ENCODE measurements around the gene GPC5.

GPC5 gene

GRCh38 chr13:92384410-92384809 is 986.0 kb downstream of the GPC5 start:
- no peak overlapping the region for H2AFZ ChIP-seq (ENCODE audit: low read depth, low read length)
- no peak overlapping the region for H3K9ac ChIP-seq (ENCODE audit: low read length)
- no peaks in the 10 kb centered on the region for H3K79me2 ChIP-seq (ENCODE audit: low read length)
- H3K36me3 ChIP-seq (replicated peaks; ENCODE audit: low read depth, low read length) = no peaks in the 10 kb centered on the region
- no peak for TF ChIP-seq CTCF (IDR thresholded peaks at IDR 0.05; ENCODE audit: low read depth, low read length)
- TF ChIP-seq EZH2phosphoT487 (IDR thresholded peaks at IDR 0.05; ENCODE audit: low read depth) = no peak
- no peak overlapping the region for H3K4me2 ChIP-seq (ENCODE audit: low read length)
- no peak overlapping the region for H3K27ac ChIP-seq (ENCODE audit: low read length)
- no peak overlapping the region for H3K4me3 ChIP-seq (ENCODE audit: low read length)
- H3K9me3 ChIP-seq (ENCODE audit: insufficient read depth, low read length) = no peaks in the 10 kb centered on the region; the same call in 1 of the 2 replicates
- H3K27me3 ChIP-seq (ENCODE audit: low read depth, low read length) = no peaks in the 10 kb centered on the region
- H3K4me1 ChIP-seq (ENCODE audit: low read length) = no peaks in the 10 kb centered on the region
- no peaks in the 10 kb centered on the region for H4K20me1 ChIP-seq (ENCODE audit: insufficient read depth, low read length)

GRCh38 chr13:92387245-92387644 is 988.8 kb downstream of the GPC5 start:
- Histone ChIP-seq H3K9ac (ENCODE audit: low read length) (no peak overlapping the region), H3K27ac (ENCODE audit: low read length) (no peak overlapping the region), H3K36me3 (replicated peaks; ENCODE audit: low read depth, low read length) (no peaks in the 10 kb centered on the region), H3K27me3 (ENCODE audit: low read depth, low read length) (no peaks in the 10 kb centered on the region), H3K4me2 (ENCODE audit: low read length) (no peak overlapping the region), H2AFZ (ENCODE audit: low read depth, low read length) (no peak overlapping the region), H3K4me3 (ENCODE audit: low read length) (no peak overlapping the region), H3K9me3 (ENCODE audit: insufficient read depth, low read length) (no peaks in the 10 kb centered on the region), H3K4me1 (ENCODE audit: low read length) (no peaks in the 10 kb centered on the region), H4K20me1 (ENCODE audit: insufficient read depth, low read length) (no peaks in the 10 kb centered on the region), H3K79me2 (ENCODE audit: low read length) (no peaks in the 10 kb centered on the region)
- no peak for TF ChIP-seq CTCF (IDR thresholded peaks at IDR 0.05; ENCODE audit: low read depth, low read length)
- no peak for TF ChIP-seq EZH2phosphoT487 (IDR thresholded peaks at IDR 0.05; ENCODE audit: low read depth)

- TF ChIP-seq EZH2phosphoT487 (IDR thresholded peaks at IDR 0.05; ENCODE audit: low read depth) = no peak
- TF ChIP-seq CTCF (IDR thresholded peaks at IDR 0.05; ENCODE audit: low read depth, low read length) = no peak
- no peak overlapping the region for H3K27ac ChIP-seq (ENCODE audit: low read length)
These were observed 991.8 kb downstream of the GPC5 start for GRCh38 chr13:92390217-92390616.

GRCh38 chr13:92403606-92404005 is 1005.2 kb downstream of the GPC5 start:
- Histone ChIP-seq H3K36me3 (replicated peaks; ENCODE audit: low read depth, low read length) (no peaks in the 10 kb centered on the region), H4K20me1 (ENCODE audit: insufficient read depth, low read length) (no peaks in the 10 kb centered on the region), H3K27me3 (ENCODE audit: low read depth, low read length) (no peaks in the 10 kb centered on the region), H3K4me3 (ENCODE audit: low read length) (no peak overlapping the region), H2AFZ (ENCODE audit: low read depth, low read length) (no peak overlapping the region), H3K9ac (ENCODE audit: low read length) (no peak overlapping the region), H3K9me3 (ENCODE audit: insufficient read depth, low read length) (no peaks in the 10 kb centered on the region), H3K4me2 (ENCODE audit: low read length) (no peak overlapping the region), H3K4me1 (ENCODE audit: low read length) (no peaks in the 10 kb centered on the region), H3K27ac (ENCODE audit: low read length) (no peak overlapping the region), H3K79me2 (ENCODE audit: low read length) (no peaks in the 10 kb centered on the region)
- TF ChIP-seq EZH2phosphoT487 (IDR thresholded peaks at IDR 0.05; ENCODE audit: low read depth) = no peak
- TF ChIP-seq CTCF (IDR thresholded peaks at IDR 0.05; ENCODE audit: low read depth, low read length) = no peak

More at GRCh38 chr13:92390217-92390616, 991.8 kb downstream of the GPC5 start:
- Histone ChIP-seq H3K36me3 (replicated peaks; ENCODE audit: low read depth, low read length) (no peaks in the 10 kb centered on the region), H3K9me3 (ENCODE audit: insufficient read depth, low read length) (no peaks in the 10 kb centered on the region), H3K79me2 (ENCODE audit: low read length) (no peaks in the 10 kb centered on the region), H3K9ac (ENCODE audit: low read length) (no peak overlapping the region), H3K4me2 (ENCODE audit: low read length) (no peak overlapping the region), H4K20me1 (ENCODE audit: insufficient read depth, low read length) (no peaks in the 10 kb centered on the region), H3K4me3 (ENCODE audit: low read length) (no peak overlapping the region), H3K27me3 (ENCODE audit: low read depth, low read length) (no peaks in the 10 kb centered on the region), H2AFZ (ENCODE audit: low read depth, low read length) (no peak overlapping the region), H3K4me1 (ENCODE audit: low read length) (no peaks in the 10 kb centered on the region)

Data from OCI-LY3 (cell line).